Measurements from ENCODE around the gene BMPR1A.
"Not testable (repeated sequence)": the region's sequence is repeated elsewhere in the genome, so short reads cannot be mapped to it uniquely, and the experiment has no call there.

The BMPR1A gene

GRCh38 chr10:86905429-86905828 lies 149.0 kb downstream of the BMPR1A start:
- TF ChIP-seq CTCF (conservative IDR thresholded peaks at IDR 0.05; ENCODE audit: low read depth, low read length) = no peak
- H3K4me3 ChIP-seq (ENCODE audit: low read length) = no peak overlapping the region
- DNase-seq (ENCODE audit: low read depth) = no peak

- no peak overlapping the region for H3K4me3 ChIP-seq (ENCODE audit: low read length)
- no peak for DNase-seq (ENCODE audit: low read depth)
- TF ChIP-seq CTCF (conservative IDR thresholded peaks at IDR 0.05; ENCODE audit: low read depth, low read length) = no peak
These were observed 158.3 kb downstream of the BMPR1A start for GRCh38 chr10:86914734-86915133.

GRCh38 chr10:86918022-86918471 lies 161.6 kb downstream of the BMPR1A start:
- TF ChIP-seq CTCF (conservative IDR thresholded peaks at IDR 0.05; ENCODE audit: low read depth, low read length) = no peak
- DNase-seq (ENCODE audit: low read depth) = peak; percentile 52

GRCh38 chr10:86922553-86922961 lies 166.1 kb downstream of the BMPR1A start:
- no peak overlapping the region for H3K4me3 ChIP-seq (ENCODE audit: low read length)
- no peak for DNase-seq (ENCODE audit: low read depth)
- no peak for TF ChIP-seq CTCF (conservative IDR thresholded peaks at IDR 0.05; ENCODE audit: low read depth, low read length)

More at GRCh38 chr10:86918022-86918471, 161.6 kb downstream of the BMPR1A start:
- H3K4me3 ChIP-seq (ENCODE audit: low read length) = no peak overlapping the region

- no peak for TF ChIP-seq CTCF (conservative IDR thresholded peaks at IDR 0.05; ENCODE audit: low read depth, low read length)
- H3K4me3 ChIP-seq (ENCODE audit: low read length) = no peak overlapping the region
- no peak for DNase-seq (ENCODE audit: low read depth)
These were observed 173.3 kb downstream of the BMPR1A start for GRCh38 chr10:86929468-86930380.

- no peak for TF ChIP-seq CTCF (conservative IDR thresholded peaks at IDR 0.05; ENCODE audit: low read depth, low read length)
- no peak overlapping the region for H3K4me3 ChIP-seq (ENCODE audit: low read length)
- DNase-seq (ENCODE audit: low read depth) = no peak
These were observed 175.5 kb downstream of the BMPR1A start for GRCh38 chr10:86931872-86932271.

GRCh38 chr10:86932674-86933073 lies 176.3 kb downstream of the BMPR1A start:
- no peak for DNase-seq (ENCODE audit: low read depth)
- no peak for TF ChIP-seq CTCF (conservative IDR thresholded peaks at IDR 0.05; ENCODE audit: low read depth, low read length)
- no peak overlapping the region for H3K4me3 ChIP-seq (ENCODE audit: low read length)

GRCh38 chr10:86934162-86934711 lies 177.8 kb downstream of the BMPR1A start:
- DNase-seq (ENCODE audit: low read depth); H3K4me3 ChIP-seq (ENCODE audit: low read length): not testable (repeated sequence)
